Activated CD4-positive, alpha-beta T cell treated with anti-CD3 and anti-CD28 coated beads, Interleukin-2, amount 50 U/mL, for 24 hours (primary cell): Measurements from ENCODE around the gene CIB4.

Experiments used
- DNase-seq, 2 donors: peaks; one replicate each; pipeline ENCODE4 v3.0.0-alpha.2; 2020; ENCODE audit warnings: low read depth in 1 of 2, low spot score in 1 of 2

The CIB4 gene

GRCh38 chr2:26644188-26644835, 3.1 kb upstream of the CIB4 start:
- no peak for DNase-seq

DNA sequence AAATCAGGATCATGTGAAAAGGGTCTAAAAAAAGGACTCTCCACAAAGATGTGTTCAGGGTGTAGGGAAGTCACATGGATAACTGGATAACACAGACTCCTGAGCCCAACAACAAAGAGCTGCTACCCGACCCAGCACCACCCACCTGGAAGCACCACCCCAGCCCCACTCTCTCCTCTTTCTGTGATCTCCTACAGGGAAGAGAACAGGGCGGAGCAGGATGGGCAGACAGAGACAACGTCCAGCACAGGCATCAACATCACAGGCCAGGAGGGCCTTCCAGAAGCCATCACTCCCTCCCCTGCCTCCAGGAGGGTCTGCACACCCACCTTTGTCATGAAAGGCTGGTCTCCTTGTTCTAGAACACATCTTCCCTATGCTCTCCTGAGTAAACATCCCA, 1.3 kb upstream of the CIB4 start:
- DNase-seq, result no peak

GRCh38 chr2:26640331-26640745, 828 bp downstream of the CIB4 start:
- no peak for DNase-seq

- no peak for DNase-seq
Measured at GRCh38 chr2:26639685-26640243, 1.4 kb downstream of the CIB4 start.

DNA sequence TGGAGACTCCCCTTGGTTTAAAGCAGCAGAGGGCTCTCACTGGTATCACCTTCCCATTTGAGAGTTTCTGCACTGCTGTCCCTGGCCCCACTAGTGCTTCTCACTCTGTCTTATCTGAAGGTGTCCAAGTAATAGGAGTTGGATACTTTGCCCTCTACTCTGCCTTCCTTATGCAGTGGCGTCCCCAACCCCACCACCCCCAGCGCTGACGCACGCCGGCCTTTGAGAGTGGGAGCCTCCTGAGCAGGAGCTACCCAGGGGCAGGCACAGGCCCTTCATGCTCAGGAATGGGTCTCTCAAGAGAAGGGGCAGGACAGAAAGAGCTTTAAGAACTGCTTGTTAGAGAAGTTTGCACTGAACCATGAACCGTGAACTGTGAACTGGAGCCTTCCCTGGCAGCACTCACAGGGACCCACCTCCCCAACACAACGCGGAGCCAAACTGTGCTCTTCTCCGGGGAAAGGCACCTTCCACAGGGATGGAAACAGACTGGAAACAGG, 3.3 kb downstream of the CIB4 start:
- DNase-seq, result no peak

GRCh38 chr2:26636935-26637334, 4.2 kb downstream of the CIB4 start:
- DNase-seq, result no peak

DNA sequence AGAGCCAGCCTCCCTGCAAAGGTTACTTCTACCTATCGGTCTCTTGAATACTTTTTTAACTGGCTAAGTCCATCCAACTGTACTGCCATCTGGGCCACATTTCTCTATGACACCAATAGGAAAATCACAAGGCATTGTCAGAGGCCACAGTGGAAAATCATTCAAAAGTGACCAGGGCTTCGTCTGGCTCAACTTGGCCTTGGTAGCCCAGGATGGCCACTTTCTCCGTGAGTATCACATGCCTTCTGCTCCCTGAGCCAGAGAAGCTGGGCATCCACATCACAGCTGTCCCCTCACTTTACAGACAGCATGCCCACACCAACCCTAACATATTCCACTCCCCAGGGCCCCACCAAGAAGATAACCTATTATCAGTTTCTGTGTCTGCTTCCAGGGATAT, 5.8 kb downstream of the CIB4 start:
- DNase-seq, result no peak

DNA sequence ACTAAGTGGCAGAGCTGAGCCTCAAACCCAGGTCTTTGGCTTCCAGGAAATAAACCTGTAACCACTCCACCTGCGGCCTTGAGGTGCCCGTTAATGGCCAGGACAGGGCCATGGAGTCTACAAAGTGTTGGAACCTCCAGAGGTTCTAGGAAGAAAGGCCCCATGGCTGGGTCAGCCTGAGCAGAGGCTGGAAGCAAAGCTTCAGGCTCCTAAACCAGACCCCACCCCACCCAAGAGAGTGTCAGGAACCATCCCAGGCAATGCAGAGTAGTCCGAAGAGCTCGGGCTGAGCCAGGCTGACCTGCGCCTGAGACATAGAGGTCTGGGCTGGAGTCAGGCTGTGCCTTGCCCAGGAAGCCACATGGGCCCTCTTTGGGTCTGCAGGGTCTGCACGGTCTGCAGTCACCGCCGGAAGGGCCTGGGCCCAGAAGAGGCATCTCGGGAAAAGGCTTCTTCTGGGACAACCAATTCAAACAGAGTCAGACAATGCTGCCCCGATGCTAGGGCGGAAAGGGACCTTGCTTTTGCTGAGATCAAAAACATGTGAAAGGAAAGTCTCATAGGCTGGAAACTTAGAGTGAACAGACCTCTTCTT, 6.4 kb downstream of the CIB4 start:
- no peak for DNase-seq

DNA sequence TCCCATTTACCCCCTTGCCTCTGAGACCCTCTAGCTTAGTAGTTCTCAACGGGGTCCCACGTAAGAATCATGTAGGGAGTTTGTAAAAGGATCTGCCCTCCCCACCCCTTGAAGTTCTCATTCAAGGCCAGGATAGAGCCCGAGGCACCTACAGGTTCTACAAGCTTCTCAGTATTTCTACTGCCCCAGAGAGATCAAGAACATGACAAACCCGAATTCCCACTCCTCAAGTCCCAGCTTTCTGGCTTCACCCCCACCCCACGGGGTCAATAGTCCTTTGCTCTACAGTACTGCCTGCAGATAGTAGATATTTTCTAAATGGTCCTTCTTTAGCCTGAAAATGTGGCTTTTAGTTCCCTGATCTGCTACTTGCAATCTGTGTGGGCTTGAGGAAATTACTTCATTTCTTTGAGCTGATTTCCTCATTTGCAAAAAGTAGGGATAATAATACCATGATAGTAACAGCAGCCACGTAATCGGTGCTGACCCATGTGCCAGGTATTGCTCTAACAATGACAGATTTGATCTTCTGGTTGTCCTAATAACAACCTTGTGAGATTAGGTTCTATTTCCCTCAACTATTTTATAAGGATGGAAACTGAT, 7.1 kb downstream of the CIB4 start:
- DNase-seq, result no peak

- DNase-seq, result no peak
Measured at GRCh38 chr2:26633351-26633945, 7.7 kb downstream of the CIB4 start.

DNA sequence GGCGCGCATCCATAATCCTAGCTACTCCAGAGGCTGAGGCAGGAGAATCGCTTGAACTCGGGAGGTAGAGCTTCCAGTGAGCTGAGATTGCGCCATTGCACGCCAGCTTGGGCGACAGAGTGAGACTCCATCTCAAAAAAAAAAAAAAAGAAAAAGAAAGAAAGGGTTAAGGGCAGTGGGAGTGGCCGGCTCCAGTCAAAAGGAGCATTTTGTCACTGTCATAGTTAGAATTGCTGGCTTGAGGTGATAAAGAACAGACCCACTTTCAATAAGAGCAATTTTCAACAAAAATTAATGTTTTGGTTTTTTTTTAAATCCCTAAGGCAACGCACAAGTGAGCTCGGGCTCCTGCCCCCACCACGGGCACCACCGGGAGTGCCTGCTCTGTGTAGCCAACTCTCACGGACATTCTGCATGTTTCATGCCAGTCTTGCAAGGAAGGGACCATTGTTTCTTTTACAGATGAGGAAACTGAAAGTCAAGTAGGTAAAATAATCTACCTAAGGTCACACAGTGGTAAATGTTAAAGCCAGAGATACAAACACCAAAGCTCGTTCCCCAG, 8.5 kb downstream of the CIB4 start:
- DNase-seq, result no peak

DNA sequence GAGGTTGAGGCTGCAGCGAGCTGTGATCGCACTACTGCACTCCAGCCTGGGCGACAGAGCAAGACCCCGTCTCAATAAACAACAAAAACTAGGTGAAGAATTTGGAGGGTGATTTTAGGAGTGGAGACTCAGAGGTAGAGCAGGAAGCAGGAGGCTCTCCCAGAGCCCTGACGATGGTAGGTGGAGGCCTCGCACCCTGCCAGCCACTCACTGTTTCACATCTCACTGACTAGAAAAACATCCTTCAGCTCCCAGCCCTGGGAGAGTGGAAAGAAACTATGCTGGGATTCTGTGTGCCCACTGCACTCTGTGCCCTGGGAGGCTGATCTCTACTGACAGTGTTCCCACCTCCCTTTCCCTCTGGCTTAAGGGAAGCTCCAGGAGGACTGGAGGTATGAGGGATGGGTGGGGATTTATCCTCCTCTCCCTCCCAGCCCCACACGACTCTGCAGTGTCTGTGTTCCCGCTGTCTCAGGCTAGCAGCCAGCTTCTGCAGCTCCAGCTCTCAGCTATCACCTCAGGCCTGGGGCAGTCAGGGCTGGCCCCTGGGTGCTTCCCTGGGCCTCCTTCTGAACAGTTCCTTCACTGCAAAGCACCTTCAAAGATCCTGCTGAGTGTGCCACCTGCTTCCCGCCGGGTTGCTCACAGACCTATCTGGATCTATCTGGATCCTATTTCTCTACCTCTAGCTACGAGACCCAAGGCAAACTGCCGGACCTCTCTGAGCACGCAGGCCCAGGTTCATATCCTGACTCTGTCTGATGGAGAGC, 9.6 kb downstream of the CIB4 start:
- no peak for DNase-seq

DNA sequence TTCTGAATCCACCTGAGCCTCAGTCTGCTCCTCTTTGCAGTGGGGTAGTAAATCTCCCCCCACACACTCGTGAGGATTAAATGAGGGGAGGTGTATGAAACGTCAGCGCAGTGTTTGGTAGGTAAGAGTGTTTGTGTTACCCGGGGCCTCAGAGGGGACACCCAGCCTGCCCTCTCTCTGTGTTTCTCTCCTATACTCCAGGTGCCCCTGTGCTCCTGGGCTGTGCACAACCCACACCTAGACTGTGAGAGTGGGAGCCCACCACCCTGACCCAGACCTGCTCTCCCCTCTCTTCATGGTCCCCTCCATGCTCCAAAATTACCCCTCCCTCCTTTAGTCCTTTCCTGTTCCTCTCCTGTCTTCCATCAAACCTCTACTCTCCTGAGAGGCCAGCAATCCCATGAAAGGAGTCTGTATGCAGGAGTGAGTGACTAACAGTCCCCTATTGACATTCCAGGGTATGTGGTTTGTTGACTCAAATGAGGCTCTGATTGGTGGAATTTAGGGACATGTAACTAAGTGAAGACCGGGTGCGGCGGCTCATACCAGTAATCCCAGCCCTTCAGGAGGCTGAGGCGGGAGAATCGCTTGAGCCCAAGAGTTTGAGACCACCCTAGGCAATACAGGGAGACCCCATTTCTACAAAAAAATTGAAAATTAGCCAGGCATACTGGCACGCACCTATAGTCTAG, 10.4 kb downstream of the CIB4 start:
- no peak for DNase-seq

DNA sequence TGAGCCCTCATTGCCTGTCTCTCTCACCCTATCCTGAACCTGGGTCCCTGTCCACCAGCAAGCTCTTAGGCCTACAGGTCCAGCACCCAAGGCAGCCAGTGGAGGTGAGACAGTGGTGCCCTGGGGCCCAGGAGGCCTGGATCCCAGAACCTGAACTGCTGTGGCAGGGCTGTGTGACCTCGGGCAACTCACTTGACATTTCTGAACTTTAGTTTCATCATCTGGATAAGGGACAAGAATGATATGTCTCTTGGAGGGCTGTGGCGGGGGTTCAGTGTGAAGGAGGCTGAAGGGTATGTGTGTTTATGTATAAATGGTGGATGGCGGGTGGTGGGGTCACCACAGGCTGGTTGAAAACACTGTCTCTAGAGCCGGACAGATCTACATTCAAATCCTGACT, 10.9 kb downstream of the CIB4 start:
- DNase-seq, result no peak

GRCh38 chr2:26629751-26630150, 11.4 kb downstream of the CIB4 start:
- no peak for DNase-seq

DNA sequence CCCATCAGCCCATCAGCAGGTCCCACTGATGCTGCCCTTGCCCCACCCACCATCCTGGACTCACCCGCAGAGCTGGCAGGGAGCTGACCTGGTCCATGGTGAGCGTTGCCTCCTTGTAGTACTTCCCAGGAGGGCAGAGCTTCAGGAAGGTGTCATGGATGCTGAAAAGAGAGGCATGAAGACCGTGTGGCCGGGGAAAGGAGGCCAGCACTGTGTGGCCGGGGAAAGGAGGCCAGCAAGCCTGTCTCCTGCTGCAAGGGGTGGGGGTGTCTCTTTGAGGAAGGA, 11.9 kb downstream of the CIB4 start:
- DNase-seq, result no peak

GRCh38 chr2:26628561-26629345, 12.4 kb downstream of the CIB4 start:
- no peak for DNase-seq

DNA sequence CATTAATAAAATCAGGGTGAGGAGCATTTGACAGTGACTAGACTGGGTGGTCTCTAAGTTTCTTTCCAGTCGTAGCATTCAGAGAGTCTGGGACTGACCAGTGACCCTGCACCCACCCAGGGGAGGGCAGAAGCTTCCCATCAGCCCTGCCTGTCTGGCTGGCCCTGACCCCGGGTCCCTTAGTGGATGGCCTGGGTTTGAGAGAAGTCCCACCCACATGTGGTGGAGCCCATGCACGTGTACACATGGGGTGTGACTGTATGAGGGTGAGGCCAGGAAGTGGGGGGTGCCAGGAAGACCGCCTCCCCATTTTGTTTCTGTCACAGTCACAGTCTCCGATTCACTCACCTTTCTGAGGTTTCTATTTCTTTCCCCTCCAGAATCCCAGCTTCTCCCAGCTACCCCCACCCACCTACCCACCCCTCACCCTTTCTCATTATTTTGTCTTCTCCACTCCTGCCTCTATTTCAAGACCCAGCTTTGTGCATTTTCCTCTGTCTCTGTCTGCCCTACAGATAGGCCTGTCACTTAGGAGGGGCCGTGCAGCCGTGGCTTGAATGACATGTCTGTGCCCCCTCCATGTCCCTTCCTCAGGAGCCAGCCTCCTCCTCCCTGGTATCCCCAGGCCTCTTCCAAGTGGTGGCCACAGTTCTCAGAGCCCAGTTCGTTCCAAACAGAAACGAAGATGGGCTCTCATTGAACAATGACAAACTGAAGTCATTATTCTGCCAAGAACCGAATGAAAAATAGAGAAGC, 13.6 kb downstream of the CIB4 start:
- no peak for DNase-seq

- no peak for DNase-seq
Measured at GRCh38 chr2:26626606-26627005, 14.6 kb downstream of the CIB4 start.
